HG03103 (cell line): Measurements from ENCODE around the gene CA10.

Source experiments
- ATAC-seq: cut with Tn5 transposase; IDR thresholded peaks from one replicate; pipeline ENCODE4 v1.9.1; 2021; ENCODE audit warnings: low read depth; ENCODE audit not compliant: unreplicated experiment

The CA10 gene

DNA sequence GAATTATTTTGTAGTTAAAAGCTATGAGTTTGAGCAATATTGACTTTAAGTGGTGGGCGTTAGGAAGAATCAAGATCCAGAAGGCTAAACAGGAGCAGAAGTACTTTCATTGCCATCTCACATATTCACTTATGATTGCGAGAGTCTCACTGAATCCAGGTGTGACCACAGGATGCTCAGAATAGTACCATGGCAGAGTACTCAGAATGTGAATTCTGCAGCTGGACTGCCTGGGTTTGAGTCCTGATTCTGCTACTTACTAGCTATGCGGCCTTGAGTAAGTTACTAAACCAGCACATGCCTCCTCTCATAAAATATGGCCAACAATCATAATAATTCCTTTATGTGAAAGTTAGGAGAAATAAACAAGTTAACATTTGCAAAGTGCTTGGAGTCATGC is 109.5 kb downstream of the CA10 start:
- ATAC-seq = no peak

DNA sequence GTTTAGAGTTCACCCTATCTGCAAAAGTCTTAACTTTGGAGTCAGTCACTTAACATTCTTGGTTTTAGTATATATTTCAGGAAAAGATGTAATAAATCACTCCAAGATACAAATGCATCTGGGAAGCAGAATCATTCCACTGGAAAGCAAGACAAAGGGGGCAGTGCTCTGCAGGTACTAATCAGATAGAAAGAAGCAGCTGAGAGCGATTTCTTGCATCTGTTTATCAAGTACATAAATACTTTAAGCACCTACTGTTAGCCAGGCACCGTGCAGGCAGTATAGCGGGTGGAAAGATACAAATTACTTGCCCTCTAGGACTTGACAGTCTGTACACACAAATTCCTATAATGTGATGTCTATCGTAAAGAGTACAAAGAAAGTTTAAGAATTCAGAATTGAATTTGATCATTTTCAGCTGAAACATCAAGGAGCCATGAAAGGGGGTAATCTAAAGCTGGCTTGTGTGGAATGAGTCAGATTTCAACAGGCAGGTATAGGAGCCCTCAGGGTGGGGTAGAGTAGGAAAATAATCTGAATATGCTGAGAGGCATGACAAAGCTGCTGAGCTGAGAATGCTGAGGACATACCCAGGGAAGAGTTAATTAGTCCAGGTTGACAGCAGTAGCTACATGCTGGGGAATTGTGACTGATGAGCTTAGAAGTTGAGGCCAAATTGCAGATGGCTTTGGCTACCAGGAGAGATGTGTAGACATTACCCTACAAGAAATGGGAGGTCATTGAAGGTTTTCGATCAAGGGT is 110.2 kb downstream of the CA10 start:
- ATAC-seq = no peak

DNA sequence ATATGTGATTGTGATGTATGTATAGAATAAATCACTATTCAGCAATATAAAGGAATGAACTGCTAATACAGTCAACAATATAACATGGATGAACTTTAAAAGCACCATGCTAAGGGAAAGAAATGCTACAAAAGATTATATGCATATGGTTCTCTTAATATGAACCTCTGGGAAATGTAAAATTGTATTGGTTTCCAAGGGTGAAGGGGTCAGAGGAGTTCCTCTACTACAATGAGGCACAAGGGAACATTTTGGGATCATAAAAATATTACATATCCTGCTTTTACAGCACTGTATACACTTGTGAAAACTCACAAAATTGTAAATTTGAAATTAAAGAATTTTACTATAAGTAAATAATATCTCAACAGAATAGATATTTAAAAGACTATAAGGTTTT is 111.4 kb downstream of the CA10 start:
- ATAC-seq = no peak

DNA sequence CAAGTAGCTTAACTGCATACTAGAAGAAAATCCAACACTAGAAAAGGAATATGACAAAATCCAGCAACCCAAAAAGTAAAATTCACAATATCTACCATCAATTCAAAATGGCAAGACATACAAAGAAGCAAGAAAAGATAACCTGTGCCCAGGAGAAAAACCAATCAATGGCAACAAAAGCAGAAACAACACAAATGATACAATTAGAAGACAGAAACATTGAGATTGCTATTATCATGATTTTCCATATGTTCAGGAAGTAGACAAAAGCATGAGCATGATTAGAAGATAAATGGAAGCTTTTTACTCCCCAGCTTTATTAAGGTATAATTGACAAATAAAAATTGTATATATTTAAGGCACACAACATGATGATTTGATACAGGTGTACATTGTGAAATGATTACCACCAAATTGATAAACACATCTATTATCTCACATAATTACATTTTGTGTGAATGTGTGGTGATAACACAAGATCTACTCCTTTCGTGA is 117.3 kb downstream of the CA10 start:
- ATAC-seq = no peak

DNA sequence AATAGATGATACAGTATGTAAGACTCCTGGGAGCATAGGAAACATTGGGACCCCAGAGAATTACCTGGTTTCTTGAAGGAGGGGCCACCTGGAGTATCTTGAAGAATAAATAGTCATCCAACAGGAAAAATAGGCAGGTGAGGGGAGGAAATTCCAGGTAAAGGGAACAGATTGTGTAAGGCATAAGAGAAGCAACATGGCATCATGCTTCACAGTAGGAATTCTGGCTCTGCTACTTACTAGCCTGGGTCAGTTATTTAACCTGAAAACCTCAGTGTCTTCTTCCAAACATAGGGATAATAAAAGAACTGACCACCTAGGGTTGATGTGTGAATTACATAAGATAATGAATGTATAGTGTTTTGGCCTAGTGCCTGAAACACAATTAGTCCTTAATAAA is 122.1 kb downstream of the CA10 start:
- no peak for ATAC-seq

DNA sequence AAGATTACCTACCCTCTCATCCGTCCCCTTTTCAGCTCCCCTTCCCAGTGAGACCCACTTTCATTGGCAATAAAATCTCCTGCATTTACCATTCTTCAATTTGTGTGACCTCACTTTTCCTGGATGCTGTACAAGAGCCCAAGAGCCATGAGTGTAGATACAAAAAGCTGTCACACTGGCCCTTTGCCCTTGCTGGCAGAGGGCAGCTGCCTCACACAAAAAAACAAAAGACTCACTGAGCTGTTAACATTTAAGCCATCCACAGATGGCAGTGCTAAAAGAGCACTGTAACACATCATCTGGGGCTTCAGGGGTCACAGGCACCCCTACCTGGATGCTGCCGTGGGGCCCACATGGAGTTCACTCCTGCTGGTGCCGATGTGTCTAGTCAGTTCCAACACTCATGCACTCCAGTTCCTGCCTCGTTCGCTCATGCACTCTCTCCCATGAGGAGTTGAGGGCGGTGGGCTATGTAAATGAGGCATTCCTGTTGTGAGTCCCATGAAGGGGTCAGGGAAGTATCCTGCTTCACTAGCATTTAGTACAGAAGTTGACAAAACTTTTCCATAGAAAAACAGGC is 123.1 kb downstream of the CA10 start:
- no peak for ATAC-seq

DNA sequence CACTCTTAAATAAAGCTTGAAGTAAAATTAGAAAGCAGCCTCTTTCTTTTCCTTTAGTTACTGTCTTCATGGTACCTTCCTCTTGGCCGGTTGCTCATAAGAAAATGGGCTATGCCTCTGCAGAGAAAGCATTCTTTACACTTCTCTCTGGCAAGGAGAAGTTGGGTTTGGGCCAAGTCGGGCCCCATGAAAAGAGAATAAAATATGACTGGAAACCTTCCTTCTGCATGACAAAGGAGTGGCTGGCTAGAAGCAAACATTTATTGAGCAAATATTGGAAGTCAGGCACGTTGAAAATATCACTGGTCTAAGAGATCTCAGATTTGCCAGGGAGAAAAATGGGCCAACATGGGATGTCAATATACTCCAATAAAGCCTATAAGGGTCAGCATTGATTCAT is 126.1 kb downstream of the CA10 start:
- no peak for ATAC-seq

DNA sequence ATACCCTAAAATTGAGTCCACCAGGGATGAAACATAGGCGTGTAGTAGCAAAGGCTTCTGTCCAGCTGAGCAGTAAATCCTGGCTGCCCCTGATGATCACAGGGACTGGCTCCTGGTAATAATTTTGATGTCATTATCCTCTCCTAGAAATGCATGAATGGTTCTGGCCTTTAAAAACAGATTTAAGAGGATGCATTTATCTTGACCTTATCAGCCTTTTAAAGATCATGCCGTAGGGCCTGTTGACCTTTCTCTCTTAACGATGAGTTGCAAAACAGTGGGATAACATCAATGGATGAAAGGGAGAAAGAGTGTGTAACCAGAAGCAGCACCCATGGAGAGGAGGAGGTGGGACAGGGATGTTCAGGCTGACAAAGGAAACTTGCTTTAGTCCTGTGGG is 128.5 kb downstream of the CA10 start:
- ATAC-seq = no peak

DNA sequence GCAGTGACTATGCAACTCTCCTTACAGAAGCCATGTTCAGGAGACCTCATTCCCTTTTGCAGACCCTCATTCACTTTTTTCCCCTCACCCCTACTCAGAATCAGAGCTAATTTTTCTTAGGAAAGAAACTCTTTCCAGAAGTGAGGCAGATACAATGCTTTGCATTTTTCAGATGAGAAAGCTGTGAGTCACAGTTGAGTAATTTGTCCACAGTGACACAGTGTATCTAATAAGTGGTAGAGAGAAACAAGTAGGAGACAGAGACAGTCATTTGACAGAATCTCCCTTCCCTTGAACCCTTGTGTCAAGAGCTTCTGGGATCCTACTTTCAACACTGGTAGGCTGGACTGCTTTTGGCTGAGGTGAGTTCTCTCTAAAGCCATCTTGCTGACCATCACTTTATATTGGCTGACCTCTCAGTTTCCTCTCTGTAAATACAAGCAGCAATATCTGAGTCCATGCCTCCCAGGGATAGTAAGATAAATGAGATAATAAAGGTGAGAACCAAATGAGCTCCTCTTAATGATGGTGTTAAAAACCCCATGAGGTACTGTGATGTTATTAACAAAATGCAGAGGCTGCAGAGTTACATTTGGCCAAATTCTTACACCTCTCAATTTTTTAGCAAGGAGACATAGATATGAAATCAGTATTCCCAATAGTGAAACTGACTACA is 130.8 kb downstream of the CA10 start:
- ATAC-seq = no peak

DNA sequence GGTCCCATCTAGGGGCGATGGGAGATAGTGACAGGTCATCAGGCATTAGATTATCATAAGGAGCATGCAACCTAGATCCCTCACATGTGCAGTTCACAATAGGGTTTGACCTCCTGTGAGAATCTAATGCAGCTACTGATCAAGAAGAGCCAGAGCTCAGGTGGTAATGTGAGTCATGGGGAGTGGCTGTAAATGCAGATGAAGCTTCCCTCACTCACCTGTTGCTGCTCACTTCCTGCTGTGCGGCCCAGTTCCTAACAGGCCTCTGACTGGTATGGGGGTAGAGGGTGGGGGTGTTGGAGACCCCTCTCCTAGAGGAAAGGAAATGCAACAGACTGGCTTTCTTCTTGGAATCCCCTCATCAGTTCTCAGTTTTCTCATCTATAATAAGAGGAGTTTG is 131.4 kb downstream of the CA10 start:
- no peak for ATAC-seq

DNA sequence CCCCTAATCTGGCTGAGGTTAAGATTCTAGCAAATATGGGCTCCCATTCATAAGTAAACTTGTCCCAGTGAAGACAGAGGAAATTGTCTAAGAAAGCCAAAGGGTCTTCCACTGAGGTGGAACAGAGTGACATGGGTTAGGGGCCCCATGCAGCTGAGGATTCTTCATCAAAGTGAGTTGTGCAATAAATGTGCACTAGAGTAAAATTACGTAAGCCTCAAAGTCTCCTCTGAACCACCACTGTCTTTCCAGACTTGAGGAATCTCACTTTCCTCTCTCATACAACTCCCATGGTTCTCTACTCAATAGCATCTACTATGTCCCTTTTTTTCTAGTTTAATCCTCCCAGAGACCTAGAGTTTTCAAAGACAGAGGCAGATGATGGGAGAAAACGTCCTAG is 132.4 kb downstream of the CA10 start:
- no peak for ATAC-seq

DNA sequence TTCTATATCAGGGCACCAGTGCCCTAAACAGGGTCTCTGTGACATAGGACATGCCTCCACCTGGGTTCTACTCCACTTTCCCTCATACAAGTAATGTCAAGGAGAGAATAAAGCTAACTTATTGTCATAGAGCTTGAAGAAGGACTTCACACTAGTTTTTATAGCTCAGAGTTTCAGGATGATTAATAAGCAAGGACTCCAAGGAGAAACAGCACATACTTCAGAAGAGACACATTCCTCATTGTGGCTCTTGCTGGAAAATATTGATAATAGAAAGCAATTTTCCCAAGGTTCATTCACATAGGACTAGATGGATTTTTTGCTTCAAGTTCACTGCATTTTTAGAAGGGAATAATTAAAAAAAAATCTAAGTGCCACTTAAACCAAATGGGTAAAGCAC is 133.3 kb downstream of the CA10 start:
- no peak for ATAC-seq

DNA sequence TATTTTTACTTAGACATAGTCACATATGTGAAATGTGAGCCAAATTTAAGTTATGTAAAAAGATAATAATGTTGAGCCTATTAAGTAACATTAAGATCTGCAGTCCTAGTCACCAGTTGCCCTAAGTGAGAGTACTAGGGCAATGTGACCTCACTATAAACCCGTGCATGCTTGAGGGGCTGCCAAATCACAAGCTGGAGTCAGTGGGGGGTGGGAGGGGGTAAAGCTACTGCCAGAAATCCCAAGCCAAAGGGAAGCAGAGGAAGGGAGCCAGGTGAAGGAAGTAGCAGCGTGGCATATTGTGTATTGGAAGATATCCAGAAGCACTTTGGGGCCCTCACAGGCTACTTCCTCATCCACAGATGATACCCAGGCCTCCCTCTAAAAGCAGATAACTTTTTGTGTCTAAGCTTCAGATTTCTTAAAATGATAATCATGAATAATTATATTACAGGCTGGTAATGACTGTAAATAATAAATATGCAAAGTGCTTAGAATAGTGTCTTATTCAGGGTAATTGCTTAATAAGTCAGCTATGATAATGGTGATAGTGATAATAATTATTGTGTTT is 134.1 kb downstream of the CA10 start:
- ATAC-seq = no peak

DNA sequence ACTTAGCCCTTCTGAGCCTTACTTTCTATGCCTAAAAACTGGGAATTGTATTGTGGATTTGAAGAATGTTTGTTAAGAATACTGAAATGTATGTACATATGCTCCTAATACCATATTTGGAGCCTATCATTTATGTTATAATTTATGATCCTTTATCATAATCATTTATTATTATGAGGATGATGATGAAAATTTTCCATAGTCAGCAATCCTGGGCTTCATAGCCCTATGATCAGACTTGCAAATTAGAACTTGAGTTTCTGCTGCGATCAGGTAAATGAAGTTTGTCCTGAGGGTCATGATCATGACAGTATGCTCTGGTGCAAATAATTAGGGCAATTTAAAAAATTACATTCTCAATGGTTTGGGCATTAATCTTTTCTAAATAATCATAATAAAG is 147.4 kb downstream of the CA10 start:
- no peak for ATAC-seq

DNA sequence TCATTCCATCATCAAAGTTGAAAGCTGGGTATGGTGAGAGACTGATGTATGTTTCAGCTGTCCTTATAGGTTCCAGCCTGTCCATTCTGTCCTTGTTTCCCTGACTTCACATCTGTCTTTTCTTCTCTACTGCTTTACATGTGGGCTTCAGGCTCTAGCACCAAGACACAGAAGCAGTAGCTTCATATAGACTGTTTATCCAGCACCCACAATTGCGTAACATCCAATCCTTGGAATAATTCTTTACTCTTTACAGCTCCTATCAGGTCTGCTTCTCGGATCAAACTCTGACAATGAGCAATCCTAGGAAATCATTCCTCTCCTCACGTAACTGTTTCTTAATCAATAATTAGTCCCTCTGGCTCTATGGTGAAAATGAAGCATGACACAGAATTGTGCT is 158.9 kb downstream of the CA10 start:
- ATAC-seq = no peak

DNA sequence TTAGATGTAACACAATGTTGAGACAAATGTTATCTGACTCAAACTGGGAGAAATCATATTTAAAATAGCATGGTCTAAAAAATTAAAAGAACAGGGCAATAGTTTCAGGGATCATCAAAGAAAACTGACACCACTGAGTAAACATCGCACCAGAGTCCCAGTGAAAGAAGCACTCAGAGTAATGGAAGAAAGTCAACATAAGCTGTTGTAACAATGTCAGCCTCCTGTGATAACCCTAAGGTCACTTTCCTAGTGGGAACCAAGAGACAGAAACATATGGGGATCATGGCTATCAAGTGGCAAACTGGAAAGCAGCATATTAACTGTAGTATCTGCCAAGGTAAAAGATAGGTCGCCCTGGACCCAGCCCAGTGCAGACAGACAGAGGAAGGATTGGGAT is 160.8 kb downstream of the CA10 start:
- ATAC-seq = no peak

DNA sequence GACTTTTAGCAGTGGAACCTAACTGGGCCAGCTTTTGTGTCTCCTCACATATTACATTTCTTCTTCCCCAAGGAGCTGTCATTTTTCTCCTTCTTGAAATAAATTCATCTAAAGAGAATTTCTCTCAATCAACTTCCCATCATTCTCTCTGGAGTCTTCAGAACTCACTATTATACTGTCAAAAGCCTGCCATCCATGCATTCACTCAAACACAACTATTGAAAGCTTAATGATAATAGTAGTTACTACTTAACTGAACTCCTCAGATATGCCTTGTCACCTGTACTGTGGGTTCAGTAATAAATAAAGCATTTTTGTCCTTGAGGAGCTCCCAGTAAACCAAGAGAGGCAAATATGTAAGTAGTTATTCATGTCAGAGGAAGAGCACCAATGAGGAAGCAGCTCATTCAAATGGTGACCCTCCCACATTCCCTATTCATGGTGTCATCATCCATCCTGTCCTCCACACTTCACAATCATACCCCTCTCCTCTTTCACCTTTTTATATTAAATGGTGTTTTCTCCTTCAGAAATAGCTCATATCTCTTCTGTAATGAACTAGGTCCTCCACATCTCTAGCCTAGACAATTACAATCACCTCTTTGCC is 162.6 kb downstream of the CA10 start:
- ATAC-seq = no peak

DNA sequence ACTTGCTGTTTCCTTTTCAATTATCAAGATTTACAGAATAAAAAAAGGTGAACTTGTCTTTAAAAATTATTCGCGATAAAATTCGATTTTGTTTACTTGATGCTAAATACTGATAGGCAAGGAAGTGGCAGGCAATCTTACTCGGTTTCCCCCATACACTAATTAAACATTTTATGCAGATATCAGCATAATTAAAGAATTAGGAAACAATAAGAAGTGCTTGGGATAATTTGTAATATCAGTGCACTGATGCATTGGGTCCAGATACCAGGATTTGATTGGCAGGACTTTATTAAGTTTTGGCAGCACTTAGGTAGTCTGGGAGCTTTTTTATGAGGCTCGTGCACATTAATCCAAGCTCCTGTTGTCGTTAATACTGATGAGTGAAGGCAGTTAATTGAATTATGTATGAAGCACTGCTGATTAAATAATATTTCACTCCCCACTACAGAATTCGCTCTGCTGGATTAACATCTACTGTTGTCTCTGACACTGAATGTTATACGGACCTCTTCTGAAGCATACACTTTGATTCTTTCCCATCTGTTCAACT is 165.6 kb downstream of the CA10 start:
- no peak for ATAC-seq

DNA sequence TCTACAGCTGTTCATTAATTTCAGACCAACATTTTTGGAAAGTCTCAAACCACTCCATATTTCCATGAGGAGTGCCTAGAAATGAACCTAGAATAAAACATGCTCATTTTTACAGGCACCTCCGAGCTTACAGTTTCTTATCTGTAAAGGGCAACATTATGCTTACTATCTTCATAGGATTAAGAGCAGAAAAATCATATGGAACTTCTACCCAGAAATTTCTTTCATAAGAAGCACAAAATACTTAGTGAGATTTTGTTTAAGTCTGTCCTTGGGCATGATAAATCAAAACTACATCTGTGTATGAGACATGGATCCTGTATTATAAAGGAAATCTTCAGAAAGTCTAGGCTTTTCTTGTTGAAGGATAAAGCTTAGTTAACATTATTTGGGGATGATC is 187.4 kb downstream of the CA10 start:
- ATAC-seq = no peak

DNA sequence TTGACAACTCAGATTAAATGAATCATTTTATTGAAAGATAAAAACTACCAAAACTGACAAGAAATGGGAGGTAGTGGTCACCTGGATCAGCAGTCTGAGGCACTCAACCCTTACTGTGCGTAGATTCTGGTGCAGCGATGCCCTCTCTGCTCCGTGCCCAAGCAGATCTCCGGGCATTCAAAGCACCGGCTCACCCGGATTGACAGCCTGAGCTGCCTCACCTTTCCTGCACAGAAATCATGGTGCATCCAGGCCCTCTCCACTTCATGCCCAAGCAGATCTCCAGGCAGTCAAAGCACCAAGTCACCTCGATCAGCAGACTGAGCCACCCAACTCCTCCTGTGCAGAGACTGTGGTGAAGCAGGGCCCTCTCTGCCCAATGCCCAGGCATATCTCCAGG is 196.8 kb downstream of the CA10 start:
- ATAC-seq = no peak

DNA sequence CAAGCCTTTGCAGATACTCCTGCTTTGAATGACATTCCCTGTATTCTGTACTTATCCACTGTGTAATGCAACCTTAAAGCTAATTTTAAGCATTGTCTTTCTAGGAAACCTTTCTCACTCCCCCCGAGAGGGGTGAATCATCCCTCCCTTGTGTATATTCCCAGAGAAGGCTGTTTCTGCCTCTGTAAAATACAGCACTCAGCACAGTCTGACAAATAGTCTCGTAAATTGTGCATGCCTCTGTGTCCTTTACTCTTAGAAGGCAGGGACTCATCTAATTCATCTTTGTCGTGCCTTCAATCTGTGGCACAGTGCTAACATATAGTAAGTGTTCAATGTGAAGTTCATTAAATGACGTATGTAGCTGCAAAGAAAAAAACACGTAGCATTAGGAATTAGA is 200.7 kb downstream of the CA10 start:
- no peak for ATAC-seq
